GM12878 (cell line): ENCODE measurements around the gene CCDC107. TPM values are rescaled to one million over a fixed set of nuclear protein-coding genes. Genes with fewer than 3 reads are reported as not detected.

Experiments used
- ATAC-seq: fragments of 200-7000 bp; cut with Tn5 transposase; 3 replicates; pipeline ENCODE4 v1.9.1; 2020; ENCODE audit warnings: mild to moderate bottlenecking, moderate library complexity
- BruUV-seq: library from RNA; stranded (reverse); fragments of 400-500 nt; replicated peaks from 2 replicates; lab custom pipeline; 2021; lab: Mats Ljungman, UMichigan
- CTCF ChIA-PET: fragments of 300-600 bp; sonication (Branson Sonifier 250); formaldehyde crosslinking; extraction: SDS; loops from one replicate; lab custom pipeline; 2021; ENCODE audit warnings: inconsistent platforms; lab: Yijun Ruan, JAX
- POLR2A ChIA-PET: fragments of 350-600 bp; formaldehyde crosslinking; extraction: SDS; loops from one replicate; lab custom pipeline; 2021; ENCODE audit warnings: inconsistent platforms; lab: Charles Lee
- RAD21 ChIA-PET: fragments of 300-600 bp; sonication (Branson Sonifier 250); formaldehyde crosslinking; loops from one replicate; lab custom pipeline; 2023; ENCODE audit warnings: antibody characterized with exemption; ENCODE audit not compliant: unreplicated experiment; lab: Charles Lee
- SMC1A ChIA-PET: fragments of 300-600 bp; sonication (Branson Sonifier 250); formaldehyde crosslinking; loops from one replicate; lab custom pipeline; 2023; ENCODE audit not compliant: unreplicated experiment, uncharacterized antibody; lab: Charles Lee
- DNase-seq: peaks from one replicate; pipeline ENCODE4 v3.0.0-alpha.2; 2011; ENCODE audit warnings: low read depth, low spot score
- FAIRE-seq: peaks from 3 replicates; lab custom pipeline; 2011; peaks lifted over from hg19 to GRCh38; lab: Jason Lieb, UNC
- H2AFZ ChIP-seq: 2 replicates; pipeline ENCODE4 v1.6.0; 2011; ENCODE audit warnings: low read depth, low read length, control low read depth; ENCODE audit not compliant: control insufficient read depth
- H3K27ac ChIP-seq: 2 replicates; pipeline ENCODE4 v1.5.1; 2011; ENCODE audit warnings: control low read depth; ENCODE audit not compliant: control insufficient read depth, insufficient read depth
- H3K27me3 ChIP-seq, 2 experiments: replicated peaks in 1 of 2; 2 replicates each; pipeline versions ENCODE4 v1.6.0 to v1.6.1; 2011; ENCODE audit warnings: low read length in 1 of 2; ENCODE audit not compliant: control insufficient read depth in 2 of 2, insufficient read depth in 2 of 2
- H3K36me3 ChIP-seq, 2 experiments: 2 replicates each; pipeline ENCODE4 v1.5.1; 2011; ENCODE audit warnings: low read length in 1 of 2; ENCODE audit not compliant: control insufficient read depth in 2 of 2, insufficient read depth in 2 of 2
- H3K4me1 ChIP-seq: 2 replicates; pipeline ENCODE4 v1.6.1; 2011; ENCODE audit warnings: mild to moderate bottlenecking, low read length, moderate library complexity, mixed read lengths; ENCODE audit not compliant: control insufficient read depth, insufficient read depth
- H3K4me2 ChIP-seq: 2 replicates; pipeline ENCODE4 v1.6.0; 2011; ENCODE audit warnings: control low read depth; ENCODE audit not compliant: control insufficient read depth, insufficient read depth
- H3K4me3 ChIP-seq: fragments of 200-600 bp; sonication (generic); 2 replicates; pipeline ENCODE4 v1.5.1; 2016
- H3K79me2 ChIP-seq: 2 replicates; pipeline ENCODE4 v1.6.0; 2011; ENCODE audit warnings: low read length; ENCODE audit not compliant: control insufficient read depth, insufficient read depth
- H3K9ac ChIP-seq: 2 replicates; pipeline ENCODE4 v1.8.0; 2011; ENCODE audit warnings: low read length, control low read depth, mixed read lengths; ENCODE audit not compliant: control insufficient read depth, insufficient read depth
- H3K9me3 ChIP-seq: replicated peaks from 3 replicates; pipeline ENCODE4 v1.5.1; 2011; ENCODE audit warnings: mild to moderate bottlenecking, low read length; ENCODE audit not compliant: control insufficient read depth, insufficient read depth
- H4K20me1 ChIP-seq: 2 replicates; pipeline ENCODE4 v1.6.0; 2011; ENCODE audit not compliant: control insufficient read depth, insufficient read depth
- CREM ChIP-seq: IDR thresholded peaks from 2 replicates; pipeline ENCODE4 v1.6.1; 2014; ENCODE audit warnings: antibody characterized with exemption, low read depth
- EED ChIP-seq: sonication (generic); IDR thresholded peaks from 2 replicates; pipeline ENCODE4 v1.6.1; 2016; ENCODE audit warnings: antibody characterized with exemption, low read depth
- EP300 ChIP-seq, 2 experiments: fragments of 150-350 bp in 1 of 2; IDR thresholded peaks; 2 replicates each; pipeline ENCODE4 v1.6.1; 2011 to 2012; ENCODE audit warnings: low read depth in 2 of 2, low read length in 2 of 2, borderline replicate concordance in 1 of 2, improper control_type of control experiment in 1 of 2, inconsistent platforms in 1 of 2; ENCODE audit not compliant: control insufficient read depth in 1 of 2
- GATAD2B ChIP-seq: fragments of 450-650 bp; conservative IDR thresholded peaks from 2 replicates; pipeline ENCODE4 v1.6.1; 2017; ENCODE audit warnings: low read depth, mild to moderate bottlenecking, moderate library complexity
- JUNB ChIP-seq: IDR thresholded peaks from 2 replicates; pipeline ENCODE4 v1.6.1; 2016; ENCODE audit warnings: antibody characterized with exemption, mild to moderate bottlenecking
- KAT2A ChIP-seq: conservative IDR thresholded peaks from 2 replicates; pipeline ENCODE4 v1.6.1; 2011; ENCODE audit warnings: low read depth, low read length; ENCODE audit not compliant: control insufficient read depth
- MAX ChIP-seq: IDR thresholded peaks from 2 replicates; pipeline ENCODE4 v1.6.1; 2012; ENCODE audit warnings: low read depth, low read length, improper control_type of control experiment
- MXI1 ChIP-seq: fragments of 150-350 bp; IDR thresholded peaks from 2 replicates; pipeline ENCODE4 v1.6.1; 2011; ENCODE audit warnings: low read depth, mild to moderate bottlenecking, inconsistent platforms, low read length, improper control_type of control experiment
- NFIC ChIP-seq: IDR thresholded peaks from 2 replicates; pipeline ENCODE4 v1.6.1; 2012; ENCODE audit warnings: low read depth, mild to moderate bottlenecking, inconsistent platforms, low read length, moderate library complexity
- NFXL1 ChIP-seq: fragments of 450-650 bp; IDR thresholded peaks from 2 replicates; pipeline ENCODE4 v1.6.1; 2017; ENCODE audit warnings: antibody characterized with exemption, mild to moderate bottlenecking, borderline replicate concordance
- NRF1 ChIP-seq: conservative IDR thresholded peaks from 2 replicates; pipeline ENCODE4 v1.6.1; 2011; ENCODE audit warnings: mild to moderate bottlenecking, low read depth, low read length, improper control_type of control experiment
- ZNF274 ChIP-seq: IDR thresholded peaks from one replicate; pipeline ENCODE4 v1.8.0; 2011; ENCODE audit not compliant: insufficient read length, insufficient read depth
- WGBS: methylation state at CpG from one replicate; pipeline ENCODE4 v1.1.6; 2016; ENCODE audit warnings: low lambda C conversion rate; ENCODE audit not compliant: insufficient replicate concordance, insufficient coverage; ENCODE audit errors: missing lambda C conversion rate; 5-methylcytosine and 5-hydroxymethylcytosine counted together
- in situ Hi-C: fragments of 300-500 bp; cut with MboI; formaldehyde crosslinking; loops from 9 replicates; pipeline ENCODE4 v1.14.3; 2018; ENCODE audit warnings: mixed read lengths
- intact Hi-C: fragments of 100-400 bp; cut with micrococcal nuclease; formaldehyde crosslinking; loops from one replicate; pipeline ENCODE4 v1.14.2; 2022; ENCODE audit not compliant: unreplicated experiment
- polyA plus RNA-seq, 11 experiments: library from polyadenylated mRNA; depleted of rRNA in 4 of 11; unstranded in 6 of 11; stranded (reverse) in 5 of 11; fragments of >200 nt; fragmentation: Nextera tagmentation in 4 of 11; fragmentation: Illumina TruSeq in 1 of 11; extraction: Ambion mirVana in 4 of 11; extraction: Trizol in 1 of 11; gene quantifications; 1 replicate in 1 of 11; 2 replicates in 10 of 11; pipeline versions ENCODE4 v1.2.1 to v1.2.3, GENCODE V29; 2011 to 2016; ENCODE audit warnings: inconsistent platforms in 2 of 11, missing spikeins in 2 of 11, low read depth in 1 of 11
- total RNA-seq, 4 experiments: library from RNA; depleted of rRNA in 3 of 4; stranded (reverse); fragments of >200 nt in 3 of 4; fragmentation: Illumina TruSeq in 1 of 4; extraction: Trizol in 1 of 4; gene quantifications; 2 replicates each; pipeline versions ENCODE4 v1.2.1 to v1.2.3, GENCODE V29; 2013 to 2021
- TF ChIP-seq, protein P1 (sequence below): fragments of 450-650 bp; IDR thresholded peaks from 2 replicates; pipeline ENCODE4 v1.6.1; 2017; ENCODE audit warnings: low read depth, mild to moderate bottlenecking, moderate library complexity

Gene CCDC107
- total and polyA plus RNA-seq, 10 of the 15 experiments (the other 5 are each of a cell fraction or from before 2014, with no cell fraction given): 0.19 to 18.3 (median 10.6) TPM

DNA sequence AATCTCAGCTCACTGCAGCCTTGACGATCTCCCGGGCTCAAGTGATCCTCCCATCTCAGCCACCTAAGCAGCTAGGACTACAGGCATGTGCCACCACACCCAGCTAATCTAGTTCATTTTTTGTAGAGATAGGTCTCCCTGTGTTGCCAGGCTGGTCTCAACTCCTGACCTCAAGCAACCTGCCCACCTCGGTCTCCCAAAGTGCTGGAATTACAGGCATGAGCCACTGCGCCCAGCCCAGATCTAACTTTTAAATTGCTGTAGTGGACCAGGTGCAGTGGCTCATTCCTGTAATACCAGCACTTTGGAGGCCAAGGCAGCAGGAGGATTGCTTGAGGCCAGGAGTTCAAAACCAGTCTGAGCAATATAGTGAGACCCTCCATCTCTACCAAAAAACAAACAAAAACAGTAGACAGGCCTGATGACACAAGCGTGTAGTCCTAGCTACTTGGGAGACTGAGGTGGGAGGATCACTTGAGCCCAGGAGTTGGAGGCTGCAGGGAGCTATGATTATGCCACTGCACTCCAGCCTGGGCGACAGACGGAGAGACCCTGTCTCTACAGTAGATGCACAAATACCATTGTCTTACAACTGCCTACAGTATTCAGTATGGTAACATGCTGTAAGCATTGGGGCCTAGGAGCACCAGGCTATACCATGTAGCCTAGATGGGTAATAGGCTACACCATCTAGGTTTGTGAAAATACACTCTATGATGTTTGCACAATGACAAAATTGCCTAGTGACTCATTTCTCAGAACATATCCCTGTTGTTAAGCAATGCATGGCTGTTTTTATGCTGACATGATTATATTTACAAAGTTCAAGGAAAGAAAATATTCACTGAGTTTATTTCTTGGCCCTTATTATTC lies 5.9 kb upstream of the CCDC107 start:
- Histone ChIP-seq H4K20me1 (no peaks in the 10 kb centered on the region), H3K4me3 (no peak overlapping the region), H3K9ac (no peak overlapping the region)
- TF ChIP-seq NRF1 (no peak), JUNB (peak; percentile 29; the same call in 1 of the 2 replicates), EED (0 out of 2 replicates have a peak, but pooled peaks have one; percentile 30)
- TF ChIP-seq, all 136 proteins: peak for 2
- RAD21 ChIA-PET: interaction anchor here (9.6 kb wide), 1 partner anchor 77 kb away, joined by 133 read pairs; the partner anchor contains the start of genes CREB3 and TLN1
- Histone ChIP-seq H3K36me3 (no peaks in the 10 kb centered on the region), H3K9me3 (no peaks in the 10 kb centered on the region), H3K27ac (no peak overlapping the region), H3K4me1 (peaks cover 30% of the 10 kb centered on the region), H3K79me2 (peaks cover 18% of the 10 kb centered on the region), H3K4me2 (no peak overlapping the region), H3K27me3 (no peaks in the 10 kb centered on the region), H2AFZ (no peak overlapping the region)
- CTCF ChIA-PET: interaction anchor here (1.1 to 8.8 kb wide), 6 partner anchors 12 to 77 kb away, joined by 3 to 139 read pairs (median 58); partner anchors contain the start of genes ARHGEF39, CD72, CREB3 and TLN1
- SMC1A ChIA-PET: interaction anchor here (6.5 kb wide), 1 partner anchor 78 kb away, joined by 96 read pairs; the partner anchor contains the start of genes CREB3 and TLN1
- 91% methylated on average over 7 of the region's 7 CpGs for WGBS
- FAIRE-seq: no peak
- no peak for DNase-seq
- no TSS peak for BruUV-seq
- intact Hi-C loops (loop anchor here (10.0 kb wide), 1 partner anchor 173 kb away; the partner anchor contains the start of genes FAM221B and TMEM8B), in situ Hi-C loops (no loop called here)
- POLR2A ChIA-PET: interaction anchor here (8.1 to 11.1 kb wide), 2 partner anchors 8 to 77 kb away, joined by 127 to 163 read pairs; partner anchors contain the start of genes ARHGEF39, CCDC107, CREB3 and RMRP
- ATAC-seq: no peak

GRCh38 chr9:35652829-35653209 lies 5.3 kb upstream of the CCDC107 start:
- H3K9me3 ChIP-seq: no peaks in the 10 kb centered on the region
- H3K9ac ChIP-seq: no peak overlapping the region
- intact Hi-C loops (loop anchor here (10.0 kb wide), 1 partner anchor 172 kb away; the partner anchor contains the start of genes FAM221B and TMEM8B), in situ Hi-C loops (no loop called here)
- ChIA-PET CTCF (interaction anchor here (1.6 to 8.8 kb wide), 4 partner anchors 11 to 77 kb away, joined by 3 to 139 read pairs (median 66); partner anchors contain the start of genes ARHGEF39, CREB3 and TLN1), POLR2A (interaction anchor here (8.1 to 11.1 kb wide), 2 partner anchors 8 to 77 kb away, joined by 127 to 163 read pairs; partner anchors contain the start of genes ARHGEF39, CCDC107, CREB3 and RMRP), SMC1A (interaction anchor here (1.4 kb wide), 1 partner anchor 11 kb away, joined by 3 read pairs; no protein-coding TSS in a partner anchor), RAD21 (interaction anchor here (0.7 to 9.6 kb wide), 2 partner anchors 33 to 76 kb away, joined by 3 to 133 read pairs; partner anchors contain the start of genes CREB3 and TLN1)
- DNase-seq (no peak), FAIRE-seq (no peak), ATAC-seq (no peak)
- 86% methylated on average over 8 of the region's 8 CpGs for WGBS
- peaks cover 30% of the 10 kb centered on the region for H3K4me1 ChIP-seq
- H3K79me2 ChIP-seq: peaks cover 18% of the 10 kb centered on the region
- BruUV-seq: no TSS peak
- no peaks in the 10 kb centered on the region for H3K36me3 ChIP-seq
- H3K4me3 ChIP-seq: no peak overlapping the region
- no peaks in the 10 kb centered on the region for H3K27me3 ChIP-seq
- H4K20me1 ChIP-seq: no peaks in the 10 kb centered on the region
- no peak overlapping the region for H3K27ac ChIP-seq
- no peak overlapping the region for H3K4me2 ChIP-seq
- no peak overlapping the region for H2AFZ ChIP-seq
- no peak for TF ChIP-seq NFXL1
- TF ChIP-seq MAX: no peak
- TF ChIP-seq GATAD2B: no peak
- TF ChIP-seq, protein P1, sequence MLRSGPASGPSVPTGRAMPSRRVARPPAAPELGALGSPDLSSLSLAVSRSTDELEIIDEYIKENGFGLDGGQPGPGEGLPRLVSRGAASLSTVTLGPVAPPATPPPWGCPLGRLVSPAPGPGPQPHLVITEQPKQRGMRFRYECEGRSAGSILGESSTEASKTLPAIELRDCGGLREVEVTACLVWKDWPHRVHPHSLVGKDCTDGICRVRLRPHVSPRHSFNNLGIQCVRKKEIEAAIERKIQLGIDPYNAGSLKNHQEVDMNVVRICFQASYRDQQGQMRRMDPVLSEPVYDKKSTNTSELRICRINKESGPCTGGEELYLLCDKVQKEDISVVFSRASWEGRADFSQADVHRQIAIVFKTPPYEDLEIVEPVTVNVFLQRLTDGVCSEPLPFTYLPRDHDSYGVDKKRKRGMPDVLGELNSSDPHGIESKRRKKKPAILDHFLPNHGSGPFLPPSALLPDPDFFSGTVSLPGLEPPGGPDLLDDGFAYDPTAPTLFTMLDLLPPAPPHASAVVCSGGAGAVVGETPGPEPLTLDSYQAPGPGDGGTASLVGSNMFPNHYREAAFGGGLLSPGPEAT: no peak
- TF ChIP-seq KAT2A: no peak
- no peak for TF ChIP-seq CREM
- no peak for TF ChIP-seq NFIC
- TF ChIP-seq EP300 (IDR thresholded peaks at IDR 0.05; ENCODE audit: borderline replicate concordance in 1 of 2, control insufficient read depth in 1 of 2, low read depth in 2 of 2, low read length in 2 of 2): no peak
- TF ChIP-seq MXI1: no peak
- TF ChIP-seq ZNF274: no peak
